H1 (cell line): ENCODE results near the gene RPL38. TPM values are rescaled to one million over a fixed set of nuclear protein-coding genes. Genes with fewer than 3 reads are reported as not detected.

Experiments
- POU5F1 ChIP-seq: IDR thresholded peaks from 2 replicates; pipeline ENCODE4 v1.6.1; 2011; ENCODE audit warnings: low read depth, mild to moderate bottlenecking, low read length, moderate library complexity
- SRF ChIP-seq: IDR thresholded peaks from 2 replicates; pipeline ENCODE4 v1.6.1; 2011; ENCODE audit warnings: mild to moderate bottlenecking, low read depth, low read length, moderate library complexity
- polyA plus RNA-seq, 7 experiments: library from polyadenylated mRNA; depleted of rRNA in 3 of 7; stranded (reverse) in 5 of 7; unstranded in 2 of 7; fragments of >200 nt in 5 of 7; fragments of 200-250 nt in 2 of 7; gene quantifications; 1 replicate in 5 of 7; 2 replicates in 1 of 7; 4 replicates in 1 of 7; pipeline versions ENCODE4 v1.2.1 to v1.2.3, GENCODE V29; 2011 to 2013; ENCODE audit warnings: missing spikeins in 2 of 7, mixed read lengths in 2 of 7
- total RNA-seq: library from RNA; stranded (reverse); fragmentation: NEBNext Ultra II Directional; extraction: Animal tissue kit (Norgen Biotek cat#: 25700); gene quantifications from 2 replicates; pipeline ENCODE4 v1.2.1, GENCODE V29; 2021

Gene RPL38
- total and polyA plus RNA-seq, 2 of the 8 experiments (the other 6 are each of a cell fraction or from before 2014, with no cell fraction given) = 412 to 1,195 TPM

GRCh38 chr17:74212913-74213791, 9.7 kb downstream of the RPL38 start, which contains the start of gene TTYH2 (continued):
- TF ChIP-seq SRF = 0 out of 2 replicates have a peak, but pooled peaks have one; percentile 5
- TF ChIP-seq POU5F1 = no peak
